Ecto neural progenitor cell (in vitro differentiated cells): Measurements from ENCODE around the gene SLC10A3.

Experiments used
- DNase-seq: peaks from one replicate; pipeline ENCODE4 v3.0.0-alpha.2; 2018; ENCODE audit warnings: low spot score

Gene SLC10A3

GRCh38 chrX:154482786-154483185, 7.6 kb downstream of the SLC10A3 start:
- no peak for DNase-seq

DNA sequence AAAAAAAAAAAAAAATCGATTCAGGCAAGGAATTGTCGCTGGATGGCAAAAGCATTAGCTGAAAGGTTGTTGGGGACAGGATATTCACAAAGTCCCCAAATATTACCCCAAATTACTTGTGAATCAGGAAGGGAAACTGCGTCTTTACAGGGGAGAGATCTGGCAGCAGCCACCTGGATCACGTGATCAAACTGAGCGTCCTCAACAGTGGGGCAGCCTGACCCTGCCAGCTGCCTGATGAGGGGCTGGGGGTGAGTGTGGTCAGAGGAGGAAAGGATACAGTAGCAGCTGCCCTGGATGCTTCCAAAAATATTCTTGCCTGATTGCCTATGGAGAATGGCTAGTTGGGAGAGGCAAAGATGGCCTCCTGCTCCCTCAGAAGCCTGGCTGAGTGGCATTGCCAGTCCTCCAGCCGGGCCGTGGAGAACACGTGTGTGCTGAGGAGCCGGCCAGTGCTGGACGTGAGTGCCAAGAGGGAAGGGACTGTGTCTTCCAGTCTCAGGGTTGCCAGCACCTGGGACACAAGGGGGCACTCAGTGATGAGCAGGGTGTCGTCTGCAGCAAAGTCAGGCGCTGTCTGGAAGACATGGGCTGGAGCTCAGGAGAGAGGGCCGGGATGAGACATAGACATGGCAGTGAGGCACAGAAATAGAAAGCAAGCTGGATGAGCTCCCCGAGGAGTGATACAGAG, 8.4 kb downstream of the SLC10A3 start:
- DNase-seq, result no peak

DNA sequence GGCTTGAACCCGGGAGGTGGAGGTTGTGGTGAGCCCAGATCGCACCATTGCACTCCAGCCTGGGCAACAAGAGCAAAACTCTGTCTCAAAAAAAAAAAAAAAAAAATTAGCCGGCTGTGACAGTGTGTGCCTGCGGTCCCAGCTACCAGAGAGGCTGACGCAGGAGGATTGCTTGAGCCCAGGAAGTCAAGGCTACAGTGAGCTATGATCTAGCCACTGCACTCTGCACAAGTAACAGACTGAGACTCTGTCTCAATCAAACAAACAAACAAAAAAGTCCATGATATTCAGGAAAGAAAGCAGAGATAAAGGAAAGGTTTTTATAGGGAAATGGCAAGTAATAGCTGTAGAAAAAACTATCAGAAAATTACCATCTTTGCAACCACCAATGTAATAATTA, 9.2 kb downstream of the SLC10A3 start:
- DNase-seq, result no peak

- peak; percentile 93 for DNase-seq
Measured at GRCh38 chrX:154478728-154479622, 11.5 kb downstream of the SLC10A3 start, which contains the start of gene LAGE3. Gene LAGE3, minus strand, starts transcription at chrX:154479281. Its CDS starts 366 bp downstream, at chrX:154478915.

DNA sequence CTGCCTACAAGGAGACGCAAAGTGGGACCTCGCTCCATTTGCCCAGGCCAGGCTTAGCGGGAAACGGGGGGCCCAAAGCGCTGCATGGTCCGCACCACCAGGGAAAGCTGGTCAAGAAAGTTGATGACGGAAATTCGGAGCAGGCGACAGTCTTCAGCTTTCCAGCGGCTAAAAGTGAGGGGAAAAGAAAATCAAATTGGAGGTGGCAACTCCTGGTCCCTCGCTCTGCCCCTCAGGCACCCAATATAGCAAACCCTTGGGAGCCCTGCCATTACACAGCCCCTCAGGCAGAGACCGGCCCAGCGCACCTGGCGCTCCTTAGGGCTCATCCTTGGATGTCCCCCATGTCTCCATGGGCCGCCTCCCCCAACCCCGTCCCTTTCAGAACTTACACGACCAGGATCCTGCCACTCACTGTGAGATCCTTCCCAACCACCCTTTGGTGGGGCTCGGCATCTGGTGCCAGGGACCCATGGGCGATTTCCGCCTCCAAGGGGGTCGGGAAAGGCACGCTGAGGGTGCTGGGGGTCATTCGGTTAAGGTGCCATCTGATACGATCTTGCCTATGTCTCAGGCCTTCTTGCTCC, 12.4 kb downstream of the SLC10A3 start:
- DNase-seq, result no peak

- no peak for DNase-seq
Measured at GRCh38 chrX:154476821-154477220, 13.6 kb downstream of the SLC10A3 start.

GRCh38 chrX:154473683-154474082, 16.7 kb downstream of the SLC10A3 start:
- no peak for DNase-seq

DNA sequence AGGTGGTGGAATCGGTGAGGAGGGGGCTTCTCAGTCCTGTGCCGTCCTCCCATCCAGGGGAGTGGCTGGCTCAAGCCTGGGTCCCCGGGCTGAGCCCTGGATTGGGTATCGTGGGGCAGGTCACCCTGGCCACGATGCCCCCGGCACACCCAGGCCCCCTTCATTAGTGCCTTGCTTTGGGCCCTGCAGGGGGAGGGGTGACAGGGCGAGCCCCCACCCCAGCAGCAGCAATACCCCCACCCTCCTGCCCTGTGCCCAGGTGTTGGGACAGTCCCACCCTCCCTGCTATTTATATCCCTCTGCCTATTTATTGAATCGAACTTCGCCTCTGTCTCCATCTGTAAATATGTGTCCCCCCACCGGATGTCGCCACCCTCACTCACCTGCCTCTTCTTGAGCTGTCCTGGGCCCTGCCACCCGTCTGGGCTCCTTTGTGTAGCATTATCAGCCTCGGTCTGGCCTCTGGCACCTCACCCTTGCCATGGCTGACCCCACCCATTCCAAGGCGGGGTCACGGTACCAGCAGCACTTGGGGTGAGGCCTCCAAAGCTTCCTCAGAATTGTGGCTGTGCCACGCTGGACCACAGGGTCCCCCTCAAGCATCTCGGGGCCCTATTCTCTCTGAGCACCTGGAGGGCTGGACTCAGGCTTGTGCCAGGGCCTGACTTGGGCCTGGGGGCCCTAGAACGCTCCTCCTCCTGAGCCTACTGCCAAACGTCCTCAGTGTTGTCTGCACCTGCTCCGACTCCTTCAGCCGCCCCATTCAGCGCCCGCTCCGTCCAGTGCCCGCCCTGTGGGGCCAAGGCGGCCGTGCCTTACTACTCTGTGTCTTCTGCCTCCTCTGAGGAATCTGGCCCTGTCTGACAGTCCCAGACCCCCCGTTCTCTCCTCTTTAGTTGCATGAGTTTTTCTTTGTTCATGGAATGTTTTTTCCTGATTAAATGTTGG, 17.5 kb downstream of the SLC10A3 start:
- no peak for DNase-seq

- no peak for DNase-seq
Measured at GRCh38 chrX:154471839-154472684, 18.4 kb downstream of the SLC10A3 start.

DNA sequence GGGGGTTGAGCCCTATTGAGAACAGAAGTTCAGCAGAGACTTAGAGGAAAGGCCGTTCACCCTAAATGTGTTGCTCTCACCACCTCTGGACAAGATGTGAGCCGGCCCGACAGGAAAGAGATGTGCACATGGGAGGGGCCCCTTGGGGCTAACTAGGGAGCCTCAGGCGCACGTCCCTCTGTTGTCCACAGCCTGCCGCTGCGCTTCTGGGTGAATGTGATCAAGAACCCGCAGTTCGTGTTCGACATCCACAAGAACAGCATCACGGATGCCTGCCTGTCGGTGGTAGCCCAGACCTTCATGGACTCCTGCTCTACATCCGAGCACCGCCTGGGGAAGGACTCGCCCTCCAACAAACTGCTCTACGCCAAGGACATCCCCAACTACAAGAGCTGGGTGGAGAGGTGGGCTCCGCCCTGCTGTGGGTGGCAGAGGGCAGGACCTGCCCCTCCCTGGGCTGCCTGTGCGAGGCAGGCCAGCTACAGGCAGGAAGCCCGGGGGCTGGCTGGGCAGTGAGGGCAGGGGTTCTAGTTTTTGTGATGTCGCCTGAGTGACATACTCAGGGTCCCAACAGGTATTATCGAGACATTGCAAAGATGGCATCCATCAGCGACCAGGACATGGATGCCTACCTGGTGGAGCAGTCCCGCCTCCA, 19.4 kb downstream of the SLC10A3 start:
- DNase-seq, result no peak

DNA sequence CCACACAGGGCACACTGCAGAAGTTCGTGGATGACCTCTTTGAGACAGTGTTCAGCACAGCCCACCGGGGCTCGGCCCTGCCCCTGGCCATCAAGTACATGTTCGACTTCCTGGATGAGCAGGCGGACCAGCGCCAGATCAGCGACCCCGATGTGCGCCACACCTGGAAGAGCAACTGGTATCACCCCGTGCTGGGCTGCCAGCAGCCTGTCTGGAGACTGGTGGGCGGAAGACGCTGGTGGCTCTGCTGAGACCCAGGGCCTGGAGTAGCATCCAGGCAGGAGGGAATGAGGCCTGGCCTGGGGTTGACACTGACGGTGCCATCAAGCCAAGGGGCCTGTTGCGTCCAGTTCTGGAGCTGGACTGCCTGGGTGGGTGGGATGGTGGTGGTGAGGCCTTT, 20.0 kb downstream of the SLC10A3 start:
- DNase-seq, result no peak

GRCh38 chrX:154469880-154470279, 20.5 kb downstream of the SLC10A3 start:
- no peak for DNase-seq

GRCh38 chrX:154469114-154469513, 21.3 kb downstream of the SLC10A3 start:
- no peak for DNase-seq

DNA sequence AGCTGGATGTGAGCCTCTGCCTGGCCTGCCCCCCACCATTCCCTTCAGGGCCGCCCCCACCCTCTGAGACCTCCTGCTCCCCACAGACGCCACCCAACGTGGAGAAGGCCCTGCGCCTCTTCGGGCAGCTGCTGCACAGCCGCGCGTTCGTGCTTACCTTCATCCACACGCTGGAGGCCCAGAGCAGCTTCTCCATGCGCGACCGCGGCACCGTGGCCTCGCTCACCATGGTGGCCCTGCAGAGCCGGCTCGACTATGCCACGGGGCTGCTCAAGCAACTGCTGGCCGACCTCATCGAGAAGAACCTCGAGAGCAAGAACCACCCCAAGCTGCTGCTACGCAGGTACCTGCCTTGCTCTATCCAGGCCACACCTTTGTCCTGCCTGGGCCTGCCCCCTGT, 22.2 kb downstream of the SLC10A3 start:
- DNase-seq, result no peak

DNA sequence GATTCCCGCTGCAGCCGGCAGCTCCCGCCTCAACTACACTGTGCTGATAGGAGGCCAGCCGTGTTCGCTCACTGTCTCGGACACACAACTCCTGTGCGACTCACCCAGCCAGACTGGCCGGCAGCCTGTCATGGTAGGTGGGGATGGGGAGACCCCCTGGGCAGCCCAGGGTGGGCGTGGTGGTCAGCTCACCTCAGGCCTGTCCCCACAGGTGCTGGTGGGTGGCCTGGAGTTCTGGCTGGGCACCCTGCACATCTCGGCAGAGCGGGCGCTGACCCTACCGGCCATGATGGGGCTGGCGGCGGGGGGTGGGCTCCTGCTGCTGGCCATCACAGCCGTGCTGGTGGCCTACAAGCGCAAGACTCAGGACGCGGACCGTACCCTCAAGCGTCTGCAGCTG, 22.9 kb downstream of the SLC10A3 start:
- no peak for DNase-seq

DNA sequence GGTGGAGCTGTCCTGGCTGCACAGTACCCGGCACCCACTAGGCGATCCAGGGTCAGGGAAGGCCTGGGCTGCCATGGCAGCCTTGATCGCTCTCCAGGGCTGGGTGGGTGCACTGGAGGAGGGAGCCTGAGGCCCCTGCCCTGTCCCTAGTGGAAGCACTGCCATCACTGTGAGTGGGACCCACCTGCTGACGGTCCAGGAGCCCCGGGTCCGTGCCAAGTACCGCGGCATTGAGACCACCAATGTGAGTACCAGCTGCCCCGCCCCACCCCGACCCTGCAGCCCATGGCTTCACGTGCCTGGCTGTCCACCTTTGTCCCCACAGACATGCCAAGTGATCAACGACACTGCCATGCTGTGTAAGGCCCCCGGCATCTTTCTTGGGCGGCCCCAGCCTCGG, 23.5 kb downstream of the SLC10A3 start:
- DNase-seq, result no peak

GRCh38 chrX:154466036-154466435, 24.4 kb downstream of the SLC10A3 start:
- no peak for DNase-seq

- DNase-seq, result no peak
Measured at GRCh38 chrX:154465601-154466000, 24.8 kb downstream of the SLC10A3 start.

- no peak for DNase-seq
Measured at GRCh38 chrX:154464806-154465365, 25.5 kb downstream of the SLC10A3 start.
